GM12872 (cell line): ENCODE measurements around the gene ASTN2.

Experiments used
- CTCF ChIP-seq: IDR thresholded peaks from 3 replicates; pipeline ENCODE4 v1.5.1; 2011; ENCODE audit warnings: low read depth, mild to moderate bottlenecking, low read length, moderate library complexity; ENCODE audit not compliant: insufficient read depth

The ASTN2 gene

GRCh38 chr9:116499986-116500871 lies 914.6 kb downstream of the ASTN2 start:
- no peak for TF ChIP-seq CTCF

- no peak for TF ChIP-seq CTCF
Measured at GRCh38 chr9:116499434-116499833, 915.4 kb downstream of the ASTN2 start.

- TF ChIP-seq CTCF = no peak
Measured at GRCh38 chr9:116497095-116497890, 917.6 kb downstream of the ASTN2 start.

- TF ChIP-seq CTCF = no peak
Measured at GRCh38 chr9:116496167-116496566, 918.7 kb downstream of the ASTN2 start.

- TF ChIP-seq CTCF = no peak
Measured at GRCh38 chr9:116495725-116496124, 919.1 kb downstream of the ASTN2 start.

- TF ChIP-seq CTCF = peak; percentile 88
Measured at GRCh38 chr9:116494815-116495634, 919.8 kb downstream of the ASTN2 start.
